ENCODE measurements around the gene TRABD2B.

TRABD2B gene

GRCh38 chr1:47727697-47728085 lies 269.5 kb downstream of the TRABD2B start:
- no peak overlapping the region for H3K27ac ChIP-seq
- no peak for TF ChIP-seq CTCF (IDR thresholded peaks at IDR 0.05)
- TF ChIP-seq ZFX (IDR thresholded peaks at IDR 0.05; ENCODE audit: borderline replicate concordance), result no peak

GRCh38 chr1:47727051-47727696 lies 270.0 kb downstream of the TRABD2B start:
- H3K27ac ChIP-seq, result no peak overlapping the region
- TF ChIP-seq ZFX (IDR thresholded peaks at IDR 0.05; ENCODE audit: borderline replicate concordance) (no peak), CTCF (IDR thresholded peaks at IDR 0.05) (no peak)

GRCh38 chr1:47725992-47726855 lies 271.0 kb downstream of the TRABD2B start:
- no peak overlapping the region for H3K27ac ChIP-seq
- TF ChIP-seq CTCF (IDR thresholded peaks at IDR 0.05), result peak; percentile 92
- no peak for TF ChIP-seq ZFX (IDR thresholded peaks at IDR 0.05; ENCODE audit: borderline replicate concordance)

DNA sequence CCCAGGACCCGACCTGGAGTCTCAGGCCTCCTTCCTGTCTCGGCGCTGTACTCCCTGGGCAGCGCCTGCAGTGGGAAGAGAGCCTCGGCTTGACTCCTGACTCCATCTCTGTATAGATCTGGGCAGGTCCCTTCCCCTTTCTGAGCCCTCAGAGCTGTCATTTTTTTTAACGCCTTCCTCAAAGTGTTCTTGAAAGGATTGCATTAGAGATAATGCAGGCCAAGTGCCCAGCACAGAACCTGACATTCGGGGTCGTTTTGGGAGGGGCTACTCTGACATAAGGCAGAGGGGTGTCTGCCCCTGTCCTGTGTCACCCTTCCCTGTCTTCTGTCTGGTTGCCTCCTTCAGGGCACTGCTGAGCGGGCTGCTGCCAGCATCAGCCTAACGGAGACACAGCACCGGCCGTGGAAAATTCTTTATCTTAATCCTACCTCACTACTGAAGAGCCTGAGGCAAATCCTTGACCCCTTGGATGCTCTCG lies 271.6 kb downstream of the TRABD2B start:
- TF ChIP-seq ZFX (IDR thresholded peaks at IDR 0.05; ENCODE audit: borderline replicate concordance) (no peak), CTCF (IDR thresholded peaks at IDR 0.05) (no peak)
- no peak overlapping the region for H3K27ac ChIP-seq

DNA sequence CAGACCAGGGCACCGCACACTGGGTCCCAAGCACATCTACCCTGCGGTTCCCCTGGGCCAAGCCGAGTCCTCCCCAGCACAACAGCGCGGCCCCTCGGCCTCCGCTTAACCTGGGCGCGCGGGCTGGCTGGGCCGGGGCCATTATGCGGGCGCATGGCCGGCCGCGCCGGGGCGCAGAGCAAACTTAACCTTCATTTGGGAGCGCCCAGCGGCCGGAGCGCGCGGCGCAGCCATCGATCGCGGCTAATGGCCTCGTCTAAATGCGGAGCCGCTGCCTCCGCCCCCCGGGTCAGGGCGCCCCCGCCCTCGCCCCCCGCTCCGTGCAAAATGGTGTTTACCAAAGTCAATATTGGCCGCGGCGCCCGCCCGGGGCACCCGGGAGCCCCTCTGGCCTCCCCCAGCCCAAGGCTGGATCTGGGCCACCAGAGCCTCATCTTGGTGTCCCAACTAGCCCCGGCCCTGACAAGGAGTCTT lies 272.1 kb downstream of the TRABD2B start:
- TF ChIP-seq ZFX (IDR thresholded peaks at IDR 0.05; ENCODE audit: borderline replicate concordance) (no peak), CTCF (IDR thresholded peaks at IDR 0.05) (peak; percentile 27)
- H3K27ac ChIP-seq, result no peak overlapping the region

- no peak overlapping the region for H3K27ac ChIP-seq
- no peak for TF ChIP-seq CTCF (IDR thresholded peaks at IDR 0.05)
- no peak for TF ChIP-seq ZFX (IDR thresholded peaks at IDR 0.05; ENCODE audit: borderline replicate concordance)
Observed at GRCh38 chr1:47724432-47724999, 272.7 kb downstream of the TRABD2B start.
